ENCODE measurements around the gene RNF8.
"Not testable (repeated sequence)": the region's sequence is repeated elsewhere in the genome, so short reads cannot be mapped to it uniquely, and the experiment has no call there.

DNA sequence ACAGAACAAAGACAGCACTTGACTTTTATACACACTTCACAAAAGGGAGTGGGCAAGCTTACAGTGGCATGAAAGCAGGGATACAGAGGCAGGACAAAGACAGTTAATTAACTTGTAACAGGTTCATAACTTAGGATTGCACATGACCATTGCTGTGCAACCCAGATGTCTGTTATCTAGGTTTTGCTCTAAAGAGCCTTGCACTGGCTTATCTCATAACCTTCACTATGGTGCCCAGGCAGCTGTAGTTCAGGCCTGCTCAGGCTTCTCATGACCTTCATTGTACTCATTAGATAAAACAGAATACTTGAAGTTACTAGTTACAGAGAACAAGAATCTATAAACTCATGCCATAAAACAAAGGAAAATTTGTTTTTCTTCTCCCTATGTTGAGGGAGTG, 47.9 kb downstream of the RNF8 start:
- TF ChIP-seq, protein P1, sequence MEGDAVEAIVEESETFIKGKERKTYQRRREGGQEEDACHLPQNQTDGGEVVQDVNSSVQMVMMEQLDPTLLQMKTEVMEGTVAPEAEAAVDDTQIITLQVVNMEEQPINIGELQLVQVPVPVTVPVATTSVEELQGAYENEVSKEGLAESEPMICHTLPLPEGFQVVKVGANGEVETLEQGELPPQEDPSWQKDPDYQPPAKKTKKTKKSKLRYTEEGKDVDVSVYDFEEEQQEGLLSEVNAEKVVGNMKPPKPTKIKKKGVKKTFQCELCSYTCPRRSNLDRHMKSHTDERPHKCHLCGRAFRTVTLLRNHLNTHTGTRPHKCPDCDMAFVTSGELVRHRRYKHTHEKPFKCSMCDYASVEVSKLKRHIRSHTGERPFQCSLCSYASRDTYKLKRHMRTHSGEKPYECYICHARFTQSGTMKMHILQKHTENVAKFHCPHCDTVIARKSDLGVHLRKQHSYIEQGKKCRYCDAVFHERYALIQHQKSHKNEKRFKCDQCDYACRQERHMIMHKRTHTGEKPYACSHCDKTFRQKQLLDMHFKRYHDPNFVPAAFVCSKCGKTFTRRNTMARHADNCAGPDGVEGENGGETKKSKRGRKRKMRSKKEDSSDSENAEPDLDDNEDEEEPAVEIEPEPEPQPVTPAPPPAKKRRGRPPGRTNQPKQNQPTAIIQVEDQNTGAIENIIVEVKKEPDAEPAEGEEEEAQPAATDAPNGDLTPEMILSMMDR (conservative IDR thresholded peaks at IDR 0.05 in 1 of 2, IDR thresholded peaks at IDR 0.05 in 1 of 2; ENCODE audit: low read depth in 1 of 2, low read length in 2 of 2), result not testable (repeated sequence)
- TF ChIP-seq EZH2 (IDR thresholded peaks at IDR 0.05; ENCODE audit: low read length, missing control alignments), result not testable (repeated sequence)

All from fibroblast of lung (primary cell).